OCI-LY7 (cell line): ENCODE measurements around the gene HSPH1. TPM values are rescaled to one million over a fixed set of nuclear protein-coding genes. Genes with fewer than 3 reads are reported as not detected.

Experiments
- BruUV-seq: library from RNA; stranded (reverse); fragments of 400-500 nt; replicated peaks from 2 replicates; lab custom pipeline; 2021; lab: Mats Ljungman, UMichigan
- CTCF ChIA-PET: fragments of 300-600 bp; sonication (Branson Sonifier 250); formaldehyde crosslinking; loops from one replicate; lab custom pipeline; 2022; ENCODE audit warnings: antibody characterized with exemption; ENCODE audit not compliant: unreplicated experiment; lab: Charles Lee
- POLR2A ChIA-PET: fragments of 300-600 bp; sonication (Branson Sonifier 250); formaldehyde crosslinking; loops from one replicate; lab custom pipeline; 2022; ENCODE audit warnings: antibody characterized with exemption; lab: Charles Lee
- DNase-seq: peaks from one replicate; pipeline ENCODE4 v3.0.0-alpha.2; 2015; ENCODE audit warnings: low spot score
- H2AFZ ChIP-seq: fragments of 200-600 bp; sonication (generic), shearing (Covaris generic); 2 replicates; pipeline ENCODE4 v1.6.1; 2014; ENCODE audit warnings: mild to moderate bottlenecking, antibody characterized with exemption, low read length, moderate library complexity
- H3K27ac ChIP-seq: fragments of 200-600 bp; sonication (generic); 2 replicates; pipeline ENCODE4 v1.5.1; 2014; ENCODE audit warnings: mixed run types, low read depth, mild to moderate bottlenecking, moderate library complexity, low read length, inconsistent platforms; ENCODE audit not compliant: poor library complexity, severe bottlenecking
- H3K36me3 ChIP-seq: fragments of 200-600 bp; sonication (generic); 2 replicates; pipeline ENCODE4 v1.6.1; 2014; ENCODE audit warnings: mild to moderate bottlenecking, antibody characterized with exemption, low read length, moderate library complexity, mixed read lengths; ENCODE audit not compliant: insufficient read depth
- H3K4me1 ChIP-seq: fragments of 200-600 bp; sonication (generic); 2 replicates; pipeline ENCODE4 v1.5.1; 2014; ENCODE audit warnings: mild to moderate bottlenecking, low read length; ENCODE audit not compliant: insufficient read depth, poor library complexity, severe bottlenecking
- H3K4me2 ChIP-seq: fragments of 200-600 bp; sonication (generic); 2 replicates; pipeline ENCODE4 v1.6.1; 2014; ENCODE audit warnings: mild to moderate bottlenecking, low read length
- H3K4me3 ChIP-seq: fragments of 200-600 bp; sonication (generic); 2 replicates; pipeline ENCODE4 v1.5.1; 2014; ENCODE audit warnings: mild to moderate bottlenecking, low read depth, low read length; ENCODE audit not compliant: poor library complexity, severe bottlenecking
- H3K79me2 ChIP-seq: fragments of 200-600 bp; sonication (generic); 2 replicates; pipeline ENCODE4 v1.6.1; 2016; ENCODE audit warnings: low read depth, mild to moderate bottlenecking, low read length, moderate library complexity, mixed read lengths; ENCODE audit not compliant: insufficient read depth
- H3K9me2 ChIP-seq: fragments of 200-600 bp; sonication (generic); 2 replicates; pipeline ENCODE4 v1.6.1; 2016; ENCODE audit warnings: mild to moderate bottlenecking, low read length, mixed read lengths; ENCODE audit not compliant: insufficient read depth
- H3K9me3 ChIP-seq: fragments of 200-600 bp; sonication (generic); 2 replicates; pipeline ENCODE4 v1.6.1; 2014; ENCODE audit warnings: mild to moderate bottlenecking, mixed run types, low read length, mixed read lengths
- H4K20me1 ChIP-seq: fragments of 200-600 bp; sonication (generic); 2 replicates; pipeline ENCODE4 v1.6.1; 2014; ENCODE audit warnings: mild to moderate bottlenecking, antibody characterized with exemption, low read length, moderate library complexity, mixed read lengths; ENCODE audit not compliant: insufficient read depth
- EZH2phosphoT487 ChIP-seq: fragments of 200-600 bp; sonication (generic); IDR thresholded peaks from 2 replicates; pipeline ENCODE4 v1.6.1; 2018; ENCODE audit warnings: low read depth, borderline replicate concordance, mild to moderate bottlenecking, mixed run types, antibody characterized with exemption, low read length, moderate library complexity, mixed read lengths
- intact Hi-C: fragments of 100-400 bp; cut with micrococcal nuclease; formaldehyde crosslinking; loops from one replicate; pipeline ENCODE4 v1.10.0; 2022; ENCODE audit not compliant: unreplicated experiment
- total RNA-seq, 2 experiments: library from RNA; depleted of rRNA in 1 of 2; stranded (reverse); fragments of >200 nt in 1 of 2; shearing (Covaris generic) in 1 of 2; gene quantifications; 2 replicates each; pipeline ENCODE4 v1.2.3, GENCODE V29; 2014 to 2022
- TF ChIP-seq, protein P1 (sequence below): fragments of 200-600 bp; sonication (generic); conservative IDR thresholded peaks from 2 replicates; pipeline ENCODE4 v1.5.1; 2014; ENCODE audit warnings: mild to moderate bottlenecking, antibody characterized with exemption, low read length, moderate library complexity, mixed read lengths

Gene HSPH1
- total RNA-seq, 2 experiments from 2014 or later = 89.6 to 176 TPM

DNA sequence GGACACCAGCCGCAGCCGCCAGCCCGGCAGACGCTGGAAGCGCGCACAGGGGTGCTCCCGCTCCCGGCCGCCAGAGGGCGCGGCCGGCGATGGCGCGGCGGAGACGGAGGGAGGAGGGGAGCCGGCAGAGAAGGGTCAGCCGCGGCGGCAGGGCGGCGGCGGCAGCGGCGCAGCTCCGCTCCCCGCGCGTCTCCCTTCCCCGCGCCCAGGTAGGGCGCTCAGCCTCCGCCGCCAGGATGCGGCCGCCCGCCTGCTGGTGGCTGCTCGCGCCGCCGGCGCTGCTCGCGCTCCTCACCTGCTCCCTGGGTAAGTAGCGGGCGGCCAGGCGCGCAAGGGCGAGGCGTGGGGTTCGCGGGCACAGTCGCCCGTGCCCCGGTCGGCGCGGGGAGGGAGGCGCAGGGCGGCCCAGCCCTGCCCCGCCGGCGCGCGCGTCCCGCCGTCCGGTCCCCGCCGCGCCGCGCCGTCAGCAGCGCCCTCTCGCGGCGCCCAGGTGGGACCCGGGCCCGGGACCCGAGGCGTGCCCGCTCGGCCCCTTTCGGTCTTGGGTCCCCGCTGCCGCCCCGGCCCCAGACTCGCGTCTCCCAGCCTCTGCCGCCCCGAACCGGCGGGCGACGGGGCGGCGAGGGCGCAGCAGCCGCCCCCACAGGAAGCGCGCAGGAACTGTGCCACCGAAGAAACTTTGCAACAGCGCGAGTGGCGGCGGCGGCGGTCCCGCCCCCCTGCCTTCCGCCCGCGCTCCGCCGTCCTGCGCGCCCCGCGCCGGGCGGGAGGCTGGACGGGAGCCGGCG, 38.3 kb upstream of the HSPH1 start, which contains the start of gene B3GLCT:
B3GLCT (plus strand) TSS at position 127 of the 788 bp plus-strand sequence; CDS start at position 237, 110 bp downstream.
- Histone ChIP-seq H3K36me3 (no peaks in the 10 kb centered on the region), H3K4me2 (peak within 1 kb of the TSS; percentile 87), H3K9me2 (no peaks in the 10 kb centered on the region), H3K9me3 (no peaks in the 10 kb centered on the region), H3K79me2 (no peaks in the 10 kb centered on the region), H3K4me1 (peaks cover 16% of the 10 kb centered on the region), H3K4me3 (peak within 1 kb of the TSS; percentile 89), H2AFZ (peak within 1 kb of the TSS; percentile 88; the same call in 1 of the 2 replicates), H3K27ac (peak within 1 kb of the TSS; percentile 74), H4K20me1 (no peaks in the 10 kb centered on the region)
- POLR2A ChIA-PET = interaction anchor here (1.2 kb wide), 1 partner anchor 38 kb away, joined by 3 read pairs; the partner anchor contains the start of gene HSPH1
- intact Hi-C loops = loop anchor here (1.0 to 5.0 kb wide), 5 partner anchors 38 to 542 kb away; no protein-coding TSS in a partner anchor
- DNase-seq = peak; percentile 88
- CTCF ChIA-PET = interaction anchor here (1.1 to 1.2 kb wide), 2 partner anchors 21 to 36 kb away, joined by 3 read pairs; no protein-coding TSS in a partner anchor
- no TSS peak for BruUV-seq
- TF ChIP-seq EZH2phosphoT487 = no peak
- TF ChIP-seq, protein P1, sequence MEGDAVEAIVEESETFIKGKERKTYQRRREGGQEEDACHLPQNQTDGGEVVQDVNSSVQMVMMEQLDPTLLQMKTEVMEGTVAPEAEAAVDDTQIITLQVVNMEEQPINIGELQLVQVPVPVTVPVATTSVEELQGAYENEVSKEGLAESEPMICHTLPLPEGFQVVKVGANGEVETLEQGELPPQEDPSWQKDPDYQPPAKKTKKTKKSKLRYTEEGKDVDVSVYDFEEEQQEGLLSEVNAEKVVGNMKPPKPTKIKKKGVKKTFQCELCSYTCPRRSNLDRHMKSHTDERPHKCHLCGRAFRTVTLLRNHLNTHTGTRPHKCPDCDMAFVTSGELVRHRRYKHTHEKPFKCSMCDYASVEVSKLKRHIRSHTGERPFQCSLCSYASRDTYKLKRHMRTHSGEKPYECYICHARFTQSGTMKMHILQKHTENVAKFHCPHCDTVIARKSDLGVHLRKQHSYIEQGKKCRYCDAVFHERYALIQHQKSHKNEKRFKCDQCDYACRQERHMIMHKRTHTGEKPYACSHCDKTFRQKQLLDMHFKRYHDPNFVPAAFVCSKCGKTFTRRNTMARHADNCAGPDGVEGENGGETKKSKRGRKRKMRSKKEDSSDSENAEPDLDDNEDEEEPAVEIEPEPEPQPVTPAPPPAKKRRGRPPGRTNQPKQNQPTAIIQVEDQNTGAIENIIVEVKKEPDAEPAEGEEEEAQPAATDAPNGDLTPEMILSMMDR = peak; percentile 78

DNA sequence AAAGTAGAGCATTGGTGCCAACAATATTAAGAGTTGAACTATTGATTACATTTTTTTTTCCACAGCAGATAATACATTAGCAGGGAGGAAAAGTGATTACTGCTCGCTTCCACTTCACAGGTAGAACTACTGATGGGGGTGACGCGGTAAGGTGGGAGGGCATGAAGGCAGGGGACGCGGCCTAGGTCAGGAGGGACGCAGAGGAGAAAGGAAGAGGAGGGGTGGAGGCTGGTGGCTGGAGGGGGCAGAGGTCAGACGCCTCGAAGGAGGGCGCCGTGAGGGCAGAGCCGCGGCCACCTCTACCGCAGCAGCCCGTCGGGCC, 37.8 kb upstream of the HSPH1 start:
- POLR2A ChIA-PET = interaction anchor here (1.2 kb wide), 1 partner anchor 37 kb away, joined by 3 read pairs; the partner anchor contains the start of gene HSPH1
- Histone ChIP-seq H3K9me3 (no peaks in the 10 kb centered on the region), H3K4me2 (peak overlapping the region; percentile 58), H4K20me1 (no peaks in the 10 kb centered on the region), H3K79me2 (no peaks in the 10 kb centered on the region), H2AFZ (peak overlapping the region; percentile 48; the same call in 1 of the 2 replicates), H3K36me3 (no peaks in the 10 kb centered on the region), H3K9me2 (no peaks in the 10 kb centered on the region), H3K27ac (no peak overlapping the region), H3K4me3 (peak overlapping the region; percentile 89), H3K4me1 (peaks cover 16% of the 10 kb centered on the region)
- no peak for DNase-seq
- intact Hi-C loops = loop anchor here (1.0 kb wide), 1 partner anchor 225 kb away; no protein-coding TSS in a partner anchor
- no TSS peak for BruUV-seq
- TF ChIP-seq, protein P1 = no peak
- TF ChIP-seq EZH2phosphoT487 = no peak
- CTCF ChIA-PET = interaction anchor here (1.1 to 1.2 kb wide), 2 partner anchors 20 to 37 kb away, joined by 3 read pairs; no protein-coding TSS in a partner anchor
